Forelimb muscle (tissue), 1 donor: ENCODE data around the gene IKZF2. TPM values are rescaled to one million over a fixed set of nuclear protein-coding genes. Genes with fewer than 3 reads are reported as not detected.

ENCODE experiments used
- DNase-seq: peaks from one replicate; pipeline ENCODE4 v3.0.0-alpha.2; 2013; ENCODE audit warnings: low read depth
- polyA plus RNA-seq: library from polyadenylated mRNA; unstranded; fragments of 120-200 nt; gene quantifications from one replicate; pipeline ENCODE4 v1.2.1, GENCODE V29; 2013; ENCODE audit not compliant: insufficient read length

IKZF2 gene
- polyA plus RNA-seq, 1 donor = 4.4 TPM

- DNase-seq = no peak
Observed at GRCh38 chr2:212959471-212960117, 191.8 kb downstream of the IKZF2 start.

GRCh38 chr2:212958757-212959295 lies 192.6 kb downstream of the IKZF2 start:
- no peak for DNase-seq

GRCh38 chr2:212958133-212958532 lies 193.3 kb downstream of the IKZF2 start:
- DNase-seq = no peak

- no peak for DNase-seq
Observed at GRCh38 chr2:212957624-212958023, 193.8 kb downstream of the IKZF2 start.

GRCh38 chr2:212956665-212957607 lies 194.5 kb downstream of the IKZF2 start:
- no peak for DNase-seq

- DNase-seq = no peak
Observed at GRCh38 chr2:212953170-212953920, 198.1 kb downstream of the IKZF2 start.

- DNase-seq = no peak
Observed at GRCh38 chr2:212949786-212950185, 201.6 kb downstream of the IKZF2 start.

Other genes starting within 250 kb of the IKZF2 start
- gene SPAG16, start 132.9 kb upstream of the IKZF2 start, polyA plus RNA-seq = 15.8 TPM